Fibroblast of skin of right biceps (primary cell): Measurements from ENCODE around the gene SPCS1.
A peak's percentile ranks its signal among the peaks of the same experiment; 100 is the strongest.
"Not testable (repeated sequence)": the region's sequence is repeated elsewhere in the genome, so short reads cannot be mapped to it uniquely, and the experiment has no call there.

Experiments
- DNase-seq: peaks from one replicate; pipeline ENCODE4 v3.0.0-alpha.2; 2013

The SPCS1 gene

DNA sequence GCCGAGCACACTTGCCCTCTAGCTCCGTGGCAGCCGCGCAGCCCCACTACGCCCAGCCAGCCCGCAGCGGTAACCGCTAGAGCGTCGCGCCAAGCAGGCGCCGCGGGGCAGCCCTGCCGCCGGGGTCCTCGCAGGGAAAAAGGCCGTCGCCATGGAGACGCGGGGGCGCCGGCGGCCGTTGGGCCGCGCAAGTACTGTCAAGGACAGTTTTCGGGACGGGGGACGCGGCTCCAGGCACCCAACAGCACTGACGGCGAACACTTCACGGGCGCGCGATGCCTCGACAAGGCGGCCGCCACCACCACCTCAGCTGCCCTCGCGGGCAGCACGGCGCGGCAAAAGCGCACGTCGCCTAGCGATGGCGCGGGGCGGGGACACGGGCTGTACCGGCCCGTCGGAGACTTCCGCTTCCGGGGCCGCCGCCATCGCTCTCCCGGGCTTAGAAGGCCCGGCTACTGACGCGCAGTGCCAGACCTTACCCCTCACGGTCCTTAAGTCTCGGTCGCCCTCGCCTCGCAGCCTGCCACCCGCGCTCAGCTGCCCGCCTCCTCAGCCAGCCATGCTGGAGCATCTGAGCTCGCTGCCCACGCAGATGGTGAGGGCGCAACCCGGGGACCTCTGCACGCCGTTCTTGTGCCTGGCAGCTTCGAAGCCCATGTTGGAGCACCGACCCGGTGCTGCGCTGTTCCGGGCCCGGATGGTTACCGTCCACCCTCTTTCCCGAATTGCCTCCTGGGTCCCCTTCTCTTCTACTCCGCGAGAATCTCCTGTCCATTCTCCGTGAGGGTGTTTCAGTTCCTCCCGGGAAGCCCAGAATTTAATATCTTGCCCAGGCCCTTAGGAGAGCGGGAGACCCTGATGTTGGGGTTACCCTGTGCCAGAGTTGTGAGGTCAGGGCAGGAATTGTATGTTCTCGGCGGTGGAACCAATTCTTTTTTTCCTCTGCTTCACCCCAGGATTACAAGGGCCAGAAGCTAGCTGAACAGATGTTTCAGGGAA is at the start of gene SPCS1, which contains the start of gene GLT8D1:
Gene SPCS1, plus strand, starts transcription at position 419 of the 999 bp plus-strand sequence. Its CDS starts 141 bp downstream, at position 560.
Gene GLT8D1, minus strand, starts transcription at position 104 of the 999 bp plus-strand sequence. CDS start 5,331 bp downstream, outside the sequence.
- DNase-seq: peak; percentile 85

DNA sequence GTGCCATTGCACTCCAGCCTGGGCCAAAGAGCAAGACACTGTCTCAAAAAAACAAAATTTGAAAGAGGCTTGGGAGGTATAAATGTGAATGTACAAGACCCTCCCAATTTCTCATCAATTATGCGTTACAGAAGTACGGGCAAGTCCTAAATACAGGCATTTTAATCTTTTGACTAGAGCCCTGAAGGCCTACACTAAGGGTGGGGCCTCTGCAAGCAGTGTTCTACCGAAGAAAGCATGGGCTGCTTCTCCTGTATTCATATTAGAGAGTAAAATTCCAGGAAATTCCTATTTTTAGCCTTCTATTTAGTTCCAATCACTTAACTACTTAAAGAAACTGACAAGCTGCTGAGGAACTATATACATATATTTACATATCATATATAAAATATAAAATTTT is 45.9 kb upstream of the SPCS1 start:
- DNase-seq: no peak

DNA sequence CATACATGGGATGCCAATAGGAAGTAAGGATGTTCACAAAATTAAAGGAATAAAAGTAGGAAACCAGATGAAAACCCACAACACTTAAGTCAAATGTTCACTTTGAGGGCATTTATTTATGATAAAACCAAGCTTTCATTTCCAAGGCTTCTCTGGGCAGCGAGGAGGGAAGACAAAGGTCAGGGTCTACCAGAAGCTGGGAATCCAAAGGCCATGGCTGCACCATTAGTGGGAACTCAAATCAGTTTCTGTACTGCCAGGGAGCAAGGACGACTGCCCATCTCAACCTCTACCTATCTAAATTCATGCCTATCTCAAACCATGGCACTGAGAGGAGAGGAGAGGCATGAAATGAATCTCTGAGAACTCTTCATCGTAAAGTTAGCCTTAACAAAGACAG is 42.8 kb upstream of the SPCS1 start:
- DNase-seq: no peak

DNA sequence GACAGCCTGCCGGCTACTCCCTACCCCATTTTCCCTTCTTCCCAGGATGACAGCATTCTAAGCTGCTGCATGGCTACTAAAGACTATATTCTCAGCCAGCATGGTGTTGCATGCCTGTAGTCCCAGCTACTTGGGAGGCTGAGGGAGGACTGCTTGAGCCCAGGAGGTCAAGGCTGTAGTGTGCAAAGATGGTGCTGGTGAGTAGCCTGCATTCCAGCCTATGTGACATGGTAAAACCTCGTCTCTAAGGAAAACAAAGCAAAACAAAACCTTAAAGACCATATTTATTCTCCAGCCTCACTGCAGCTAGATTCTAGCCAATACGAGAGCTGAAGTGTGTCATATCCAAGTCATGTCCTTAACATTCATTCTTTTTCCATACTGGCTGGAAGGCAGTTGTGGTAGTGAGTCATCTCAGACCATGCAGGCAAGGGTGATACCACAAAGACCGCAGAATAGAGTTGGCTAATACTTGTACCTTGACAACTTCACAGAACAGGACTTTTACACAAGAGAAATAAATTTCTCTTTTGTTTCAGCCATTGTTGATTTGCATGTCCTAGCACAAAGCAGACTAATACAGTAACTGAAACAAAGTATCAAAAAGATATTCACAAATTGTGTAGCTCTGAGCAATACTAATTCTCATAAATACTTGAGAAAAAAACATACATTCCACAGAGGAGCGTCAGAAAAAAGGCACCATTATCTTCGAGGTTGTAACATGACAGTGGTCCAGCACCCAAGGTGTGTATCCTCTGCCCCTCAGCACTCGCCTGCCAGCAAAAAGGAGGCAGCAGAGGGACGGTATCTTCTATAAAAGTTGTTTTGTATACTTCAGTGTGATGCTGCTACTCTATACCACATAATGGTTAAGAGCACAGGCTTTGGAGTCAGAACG is 35.0 kb upstream of the SPCS1 start:
- peak; percentile 100 for DNase-seq

DNA sequence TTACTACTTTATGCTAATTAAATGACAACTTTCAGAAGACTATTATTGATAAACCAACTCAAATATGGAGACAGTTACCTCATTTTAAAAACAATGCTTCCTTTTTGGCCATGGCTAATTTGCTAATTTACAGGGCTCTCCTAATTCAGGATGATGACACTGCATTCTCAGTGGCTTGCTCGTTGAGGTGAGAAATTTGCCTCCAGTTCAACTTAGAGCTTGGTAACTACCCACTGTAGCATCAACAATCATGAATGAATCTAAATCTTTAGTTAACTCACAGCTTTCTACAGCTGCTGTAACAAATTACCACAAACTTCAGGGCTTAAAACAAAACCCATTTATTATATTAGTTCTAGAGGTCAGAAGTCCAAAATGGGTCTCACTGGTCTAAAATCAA is 34.2 kb upstream of the SPCS1 start:
- peak; percentile 54 for DNase-seq

DNA sequence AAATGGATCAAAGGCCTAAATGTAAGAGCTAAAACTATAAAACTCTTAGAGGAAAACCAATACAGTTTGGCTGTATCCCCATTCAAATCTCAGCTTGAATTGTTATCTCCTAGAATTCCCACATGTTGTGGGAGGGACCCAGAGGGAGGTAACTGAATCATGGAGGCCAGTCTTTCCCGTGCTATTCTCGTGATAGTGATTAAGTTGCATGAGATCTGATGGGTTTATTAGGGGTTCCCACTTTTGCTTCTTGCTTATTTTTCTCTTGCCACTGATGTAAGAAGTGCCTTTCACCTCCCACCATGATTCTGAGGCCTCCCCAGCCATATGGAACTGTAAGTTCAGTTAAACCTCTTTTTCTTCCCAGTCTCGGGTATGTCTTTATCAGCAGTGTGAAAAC is 29.7 kb upstream of the SPCS1 start:
- DNase-seq: not testable (repeated sequence)

DNA sequence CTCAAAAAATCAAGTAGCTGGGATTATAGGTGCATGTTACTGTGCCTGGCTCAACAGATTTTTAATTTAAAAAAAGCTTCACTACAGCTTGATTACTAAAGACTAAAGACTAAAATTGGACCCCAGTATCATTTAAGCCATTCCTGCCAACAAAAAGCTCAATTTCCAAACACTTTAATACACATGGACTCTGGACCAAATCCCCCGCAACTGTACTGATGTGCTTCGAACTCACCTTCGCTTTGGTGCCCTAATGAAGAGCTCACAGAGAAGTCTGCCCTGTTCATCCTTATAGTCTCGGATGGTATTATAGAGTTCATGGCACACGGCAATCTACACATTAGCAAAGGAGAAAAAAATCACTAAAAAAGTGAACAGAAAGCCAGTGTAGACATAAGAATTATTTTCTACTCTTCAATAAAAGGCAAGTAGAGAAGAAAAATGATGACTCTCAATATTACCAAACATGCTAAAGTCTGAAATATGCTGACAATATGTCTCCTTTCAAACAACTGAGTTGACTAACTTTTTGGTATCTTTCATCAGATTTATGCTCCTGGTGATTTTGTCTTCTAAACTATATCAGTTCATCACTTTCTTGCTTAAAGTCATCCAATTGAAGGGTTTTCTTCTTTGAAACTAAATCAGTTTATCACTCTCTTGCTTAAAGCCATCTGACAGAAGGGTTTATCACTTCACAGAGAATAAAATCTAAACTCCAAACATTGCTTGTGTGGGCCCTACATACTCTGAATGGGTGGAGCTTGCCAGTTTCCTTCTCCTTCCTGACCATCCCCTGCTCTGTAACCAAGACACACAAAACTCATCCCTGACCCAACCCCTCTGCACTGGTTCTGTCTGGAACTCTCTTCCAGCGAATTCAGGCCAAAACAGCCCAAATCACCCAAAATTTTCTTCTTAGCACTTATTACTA is 27.4 kb upstream of the SPCS1 start:
- peak; percentile 17 for DNase-seq

DNA sequence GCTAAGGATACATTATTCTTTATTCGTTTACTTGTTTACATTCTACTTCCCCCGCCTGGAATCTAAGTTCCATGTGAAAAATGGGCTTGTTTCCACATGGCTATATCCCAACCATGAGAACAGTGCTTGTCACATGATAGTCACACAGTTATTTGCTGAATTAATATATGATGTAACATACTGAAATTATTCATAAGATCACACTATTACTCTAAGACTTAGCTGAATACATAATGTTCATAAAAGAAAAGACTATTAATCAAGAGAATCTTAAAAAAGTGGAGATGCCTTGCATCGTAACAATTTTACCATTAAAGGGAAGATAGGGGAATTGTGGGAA is 26.7 kb upstream of the SPCS1 start:
- DNase-seq: peak; percentile 49

DNA sequence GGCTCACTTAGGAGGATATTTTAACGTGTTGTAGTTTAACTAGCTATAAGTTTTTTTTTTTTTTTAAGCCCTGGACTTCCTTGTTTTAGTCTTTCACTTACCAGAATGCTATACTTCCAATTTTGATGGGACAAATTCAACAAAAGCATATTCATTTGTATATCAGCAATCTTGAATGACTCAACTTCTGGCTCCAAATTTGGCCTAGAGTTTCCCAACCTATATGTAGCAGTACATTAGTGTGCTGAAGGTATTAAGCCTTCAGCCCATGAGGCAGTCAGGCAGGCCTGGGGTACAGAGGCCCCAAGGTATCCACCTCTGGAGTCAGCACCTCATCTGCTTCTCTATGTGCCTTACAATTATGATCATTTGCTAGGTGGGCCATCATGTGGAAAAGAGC is 26.1 kb upstream of the SPCS1 start:
- DNase-seq: no peak

DNA sequence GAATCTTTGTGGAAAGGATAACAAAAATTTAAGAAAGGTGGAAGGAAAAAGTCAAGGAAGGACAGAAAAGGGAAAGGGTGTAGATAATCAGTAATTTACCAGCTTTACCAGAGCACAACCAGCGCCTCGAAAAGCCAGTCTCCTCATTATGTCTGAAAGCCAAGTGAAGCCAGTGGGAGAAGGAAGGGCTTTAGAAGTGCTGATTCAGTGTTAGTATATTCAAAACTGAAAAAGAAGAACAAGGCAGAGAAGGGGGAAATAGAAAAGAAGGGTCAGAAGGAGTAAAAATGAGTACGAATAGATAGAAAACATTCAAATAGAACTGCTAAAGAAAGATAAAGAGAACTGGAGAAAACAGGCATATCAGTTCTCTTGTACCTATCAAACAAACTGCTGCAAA is 24.3 kb upstream of the SPCS1 start:
- no peak for DNase-seq

DNA sequence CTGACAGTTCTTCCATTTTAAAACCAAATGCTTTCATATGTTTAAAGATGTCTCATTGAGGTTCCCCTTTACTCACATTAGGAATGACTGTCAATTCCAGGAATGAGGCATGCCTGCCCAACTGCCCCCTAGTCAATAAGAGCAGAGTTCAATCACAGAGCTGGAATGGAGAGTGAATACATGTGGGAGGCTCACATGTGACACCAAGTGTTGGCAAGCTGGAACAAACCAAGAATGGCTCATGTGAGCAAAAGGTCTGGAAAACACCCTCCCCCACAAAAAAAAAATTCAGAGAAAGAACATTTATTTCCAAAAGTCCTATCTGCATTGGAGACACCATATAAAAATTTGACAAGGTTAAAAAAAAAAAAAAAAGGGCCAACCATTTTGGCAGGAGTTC is 23.9 kb upstream of the SPCS1 start:
- peak; percentile 87 for DNase-seq

DNA sequence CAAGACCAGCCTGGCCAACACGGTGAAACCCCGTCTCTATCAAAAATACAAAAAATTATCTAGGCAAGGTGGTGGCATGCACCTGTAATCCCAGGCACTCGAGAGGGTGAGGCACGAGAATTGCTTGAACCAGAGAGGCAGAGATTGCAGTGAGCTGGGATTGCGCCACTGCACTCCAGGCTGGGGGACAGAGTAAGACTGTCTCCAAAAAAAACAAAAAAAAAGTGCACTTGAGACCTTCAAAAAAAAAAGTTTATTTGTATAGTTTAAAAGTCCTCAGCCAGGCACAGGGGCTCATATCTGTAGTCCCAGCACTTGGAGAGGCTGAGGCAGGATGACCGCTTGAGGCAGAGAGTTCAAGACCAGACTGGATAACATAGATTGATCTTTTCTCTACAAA is 22.3 kb upstream of the SPCS1 start:
- DNase-seq: no peak

DNA sequence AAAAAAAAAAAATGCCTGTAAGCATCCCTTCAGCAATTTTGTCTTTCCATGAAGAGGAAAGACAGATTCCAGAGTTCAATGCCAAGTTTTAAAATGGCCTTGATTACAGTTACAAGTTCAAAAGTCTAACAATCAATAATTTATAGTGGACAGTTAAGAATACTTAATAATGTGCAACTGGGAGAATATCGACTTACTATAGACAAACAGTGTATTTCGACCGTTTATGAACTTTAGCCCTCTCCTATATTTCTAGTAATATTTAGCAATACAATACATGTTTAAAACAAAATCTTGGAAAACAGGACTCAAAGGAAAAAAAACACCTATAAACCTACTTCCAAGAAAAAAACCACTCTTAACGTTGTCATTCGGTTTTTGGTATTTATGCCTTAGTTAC is 21.7 kb upstream of the SPCS1 start:
- DNase-seq: no peak

DNA sequence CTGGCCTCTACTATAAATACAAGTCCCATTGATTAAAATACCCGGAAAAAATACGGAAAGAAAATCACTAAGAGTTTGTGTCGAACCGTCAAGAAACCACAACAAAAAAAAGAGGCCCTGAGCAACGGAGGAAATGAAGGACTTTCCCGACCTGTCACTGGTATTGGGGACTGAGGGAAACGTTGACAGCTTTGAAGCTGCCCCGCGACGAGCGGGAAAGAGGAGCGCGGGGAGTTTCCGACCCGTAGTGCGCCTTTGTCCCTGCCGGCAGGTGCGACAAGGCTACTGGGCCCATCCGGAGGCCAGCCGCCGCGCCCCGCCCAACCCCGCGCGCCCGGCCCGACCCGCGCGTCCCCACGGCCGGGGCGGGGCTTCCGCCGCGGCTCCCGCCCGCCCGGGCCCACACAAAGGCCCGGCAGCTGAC is 20.6 kb upstream of the SPCS1 start:
- DNase-seq: peak; percentile 74

DNA sequence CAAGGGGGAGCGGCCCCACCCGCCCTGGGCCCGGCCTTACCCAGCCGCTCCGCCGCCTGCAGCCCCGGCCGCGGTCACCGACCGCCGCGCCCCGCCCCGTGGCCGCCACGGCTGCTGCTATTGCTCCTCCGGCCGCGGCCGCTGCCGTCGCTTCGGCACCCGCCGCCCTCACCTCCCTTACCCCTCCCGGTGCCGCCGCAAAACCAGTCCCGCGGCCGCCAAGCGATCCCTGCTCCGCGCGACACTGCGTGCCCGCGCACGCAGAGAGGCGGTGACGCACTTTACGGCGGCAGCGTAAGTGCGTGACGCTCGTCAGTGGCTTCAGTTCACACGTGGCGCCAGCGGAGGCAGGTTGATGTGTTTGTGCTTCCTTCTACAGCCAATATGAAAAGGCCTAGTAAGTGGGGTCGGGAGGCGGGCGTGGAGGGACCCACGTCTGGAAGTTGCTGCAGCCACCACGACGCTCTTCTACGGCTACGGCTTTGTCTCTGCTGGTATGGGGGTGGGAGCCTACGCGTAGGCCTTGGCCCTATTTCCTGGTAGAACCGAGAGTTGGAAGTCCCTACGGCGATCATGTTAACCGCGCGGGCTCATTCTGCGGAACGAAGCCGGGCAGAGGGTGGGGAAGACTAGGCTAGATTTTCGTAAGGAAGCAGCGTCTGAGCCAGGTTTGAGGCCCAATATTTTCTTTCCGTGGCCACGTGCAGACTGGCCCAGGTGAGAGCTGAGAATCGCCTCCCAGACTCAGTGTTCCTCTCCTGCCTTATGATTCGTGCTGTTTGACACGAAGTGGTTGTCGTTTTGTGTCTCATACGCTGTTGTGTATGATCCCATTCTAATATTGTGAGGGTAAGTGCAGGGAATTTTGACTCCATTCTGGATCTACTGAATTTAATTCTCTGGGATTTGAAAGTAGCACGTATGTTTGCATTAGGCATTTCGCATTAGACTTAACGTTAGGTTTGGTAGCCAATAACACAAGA is 19.9 kb upstream of the SPCS1 start, which contains the start of the genes GNL3 and PBRM1:
Gene GNL3, plus strand, starts transcription at position 324 of the 983 bp plus-strand sequence. Its CDS starts 61 bp downstream, at position 385.
Gene PBRM1, minus strand, starts transcription at position 205 of the 983 bp plus-strand sequence.
- peak; percentile 97 for DNase-seq

DNA sequence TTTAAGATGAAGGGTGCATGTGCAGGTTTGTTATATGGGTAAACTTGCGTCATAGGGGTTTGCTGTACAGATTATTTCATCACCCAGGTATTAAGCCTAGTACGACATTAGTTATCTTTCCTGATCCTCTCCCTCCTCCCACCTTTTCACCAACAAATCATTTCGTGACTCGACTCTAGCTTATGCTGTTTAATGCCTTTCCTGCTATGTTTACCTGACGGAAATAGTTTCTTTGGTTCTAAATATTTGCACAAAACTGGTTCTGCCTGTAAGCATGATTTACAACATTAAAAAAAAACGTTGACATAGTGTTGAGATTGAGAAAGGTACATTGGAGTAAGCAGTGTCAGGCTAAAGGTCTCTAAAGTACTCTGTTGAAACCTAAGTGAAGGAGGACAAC is 17.6 kb upstream of the SPCS1 start:
- no peak for DNase-seq

DNA sequence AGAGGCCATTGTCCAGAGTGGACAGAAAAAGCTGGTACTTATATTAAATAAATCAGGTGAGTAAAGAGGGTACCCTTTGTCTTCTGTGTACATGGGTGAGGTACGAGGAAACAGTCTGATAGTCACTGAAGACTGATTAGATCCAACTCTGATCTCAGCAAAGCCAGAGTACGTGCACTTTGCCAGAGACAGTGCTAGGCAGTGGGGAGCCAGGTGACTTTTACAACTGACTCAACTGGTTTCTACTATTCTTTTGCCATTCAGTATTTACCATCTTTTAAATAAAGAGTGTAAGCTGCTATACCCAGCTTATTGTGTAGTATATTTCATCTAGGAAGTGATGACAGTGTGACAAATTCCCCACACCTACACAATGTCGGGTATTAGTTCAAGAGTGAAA is 16.8 kb upstream of the SPCS1 start:
- no peak for DNase-seq

DNA sequence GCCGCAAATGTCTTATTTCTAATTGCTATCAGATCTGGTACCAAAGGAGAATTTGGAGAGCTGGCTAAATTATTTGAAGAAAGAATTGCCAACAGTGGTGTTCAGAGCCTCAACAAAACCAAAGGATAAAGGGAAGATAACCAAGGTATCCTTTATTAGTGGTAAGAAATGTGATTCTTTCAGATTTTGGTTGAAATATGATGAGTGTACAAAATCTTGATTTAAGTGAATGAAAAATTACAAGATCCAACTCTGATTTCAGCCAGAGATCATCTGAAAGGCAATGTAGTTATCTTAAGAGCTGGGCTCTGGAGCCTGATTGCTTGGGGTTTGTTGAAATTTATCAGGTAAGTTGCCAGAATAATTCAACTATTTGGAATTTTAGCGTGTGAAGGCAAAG is 15.3 kb upstream of the SPCS1 start:
- no peak for DNase-seq

DNA sequence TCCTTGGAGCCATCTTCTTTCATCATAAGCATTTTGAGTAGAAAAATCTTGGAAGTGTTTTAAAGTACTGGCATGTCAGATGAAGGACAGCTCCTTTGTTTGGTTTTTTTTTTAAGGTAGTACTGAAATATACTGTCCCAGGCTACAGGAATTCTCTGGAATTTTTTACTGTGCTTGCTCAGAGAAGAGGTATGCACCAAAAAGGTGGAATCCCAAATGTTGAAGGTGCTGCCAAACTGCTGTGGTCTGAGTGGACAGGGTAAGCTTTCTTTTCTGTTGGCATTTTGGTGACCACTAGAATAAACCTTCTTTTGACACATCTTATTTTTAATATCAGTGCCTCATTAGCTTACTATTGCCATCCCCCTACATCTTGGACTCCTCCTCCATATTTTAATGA is 12.8 kb upstream of the SPCS1 start:
- no peak for DNase-seq

DNA sequence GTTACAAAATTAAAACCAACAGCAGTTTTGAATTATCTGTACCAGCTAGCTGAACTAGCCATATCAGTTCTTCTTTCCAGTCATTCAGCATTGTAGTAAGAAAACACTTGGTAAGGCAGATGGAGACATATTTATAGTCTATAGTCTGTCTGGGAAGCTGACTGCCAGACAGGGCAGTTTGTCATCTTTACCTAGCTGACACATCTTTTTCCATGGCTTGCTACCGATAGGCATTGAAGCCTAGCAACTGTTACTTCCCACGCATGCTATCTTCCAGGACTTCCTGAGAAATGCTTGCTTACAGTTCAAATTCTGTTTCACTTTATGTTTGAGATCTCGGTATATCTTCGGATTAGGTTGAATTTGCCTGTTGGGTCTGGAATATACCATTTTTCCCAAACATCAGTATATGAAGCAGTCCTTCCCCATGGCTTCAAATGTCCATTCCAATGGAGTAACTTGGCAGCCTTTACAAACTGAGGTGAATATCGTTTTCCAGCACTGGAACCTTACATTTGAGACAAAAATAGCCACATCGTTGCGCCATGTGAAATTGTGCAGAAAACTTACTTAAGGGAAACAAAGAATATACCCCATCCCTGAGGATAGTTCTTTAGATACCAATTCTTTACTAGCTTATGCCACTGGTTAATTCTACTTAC is 11.2 kb upstream of the SPCS1 start:
- DNase-seq: no peak
